HG02571 (cell line): Measurements from ENCODE around the gene TRAPPC13.
"Not testable (repeated sequence)": the region's sequence is repeated elsewhere in the genome, so short reads cannot be mapped to it uniquely, and the experiment has no call there.

Experiments
- ATAC-seq: cut with Tn5 transposase; IDR thresholded peaks from one replicate; pipeline ENCODE4 v1.9.1; 2021; ENCODE audit warnings: mild to moderate bottlenecking, moderate library complexity; ENCODE audit not compliant: unreplicated experiment

TRAPPC13 gene

GRCh38 chr5:65624571-65625555 lies at the start of gene TRAPPC13, which contains the start of gene SHLD3:
Gene TRAPPC13, plus strand, starts transcription at chr5:65625027. Its CDS starts 34 bp downstream, at chr5:65625061.
Gene SHLD3, plus strand, starts transcription at chr5:65625027. Its CDS starts 4,561 bp downstream, at chr5:65629588.
- peak; percentile 77 for ATAC-seq

DNA sequence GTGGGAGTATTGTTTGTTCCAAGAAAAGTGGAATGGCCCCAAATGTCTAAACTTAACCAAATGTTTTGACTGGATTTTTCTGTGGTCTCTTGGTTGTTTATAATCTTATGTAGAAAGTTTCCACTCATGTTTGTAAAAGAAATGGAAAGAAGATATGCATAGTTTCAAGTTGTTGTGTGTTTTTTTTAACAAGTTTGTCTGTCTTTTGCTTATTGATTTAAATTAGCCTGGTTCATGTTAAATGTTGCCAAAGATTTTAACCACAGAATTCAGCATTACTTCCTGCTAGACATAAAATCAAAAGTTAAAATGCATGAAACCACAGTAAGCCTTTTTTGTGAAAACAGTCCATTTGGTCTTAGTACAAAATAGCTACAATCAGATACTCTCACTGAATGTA lies 47.7 kb upstream of the TRAPPC13 start:
- no peak for ATAC-seq

GRCh38 chr5:65588694-65589093 lies 36.1 kb upstream of the TRAPPC13 start:
- ATAC-seq, result no peak

DNA sequence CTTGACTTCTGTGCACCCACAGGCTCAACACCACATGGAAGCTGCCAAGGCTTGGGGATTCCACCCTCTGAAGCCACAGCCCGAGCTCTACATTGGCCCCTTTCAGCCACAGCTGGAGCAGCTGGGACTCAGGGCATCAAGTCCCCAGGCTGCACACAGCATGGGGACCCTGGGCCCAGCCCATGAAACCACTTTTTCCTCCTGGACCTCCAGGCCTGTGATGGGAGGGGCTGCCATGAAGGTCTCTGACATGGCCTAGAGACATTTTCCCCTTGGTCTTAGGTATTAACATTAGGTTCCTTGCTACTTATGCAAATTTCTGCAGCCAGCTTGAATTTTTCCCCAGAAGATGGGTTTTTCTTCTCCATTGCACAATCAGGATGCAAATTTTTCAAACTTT lies 23.1 kb upstream of the TRAPPC13 start:
- ATAC-seq, result not testable (repeated sequence)

DNA sequence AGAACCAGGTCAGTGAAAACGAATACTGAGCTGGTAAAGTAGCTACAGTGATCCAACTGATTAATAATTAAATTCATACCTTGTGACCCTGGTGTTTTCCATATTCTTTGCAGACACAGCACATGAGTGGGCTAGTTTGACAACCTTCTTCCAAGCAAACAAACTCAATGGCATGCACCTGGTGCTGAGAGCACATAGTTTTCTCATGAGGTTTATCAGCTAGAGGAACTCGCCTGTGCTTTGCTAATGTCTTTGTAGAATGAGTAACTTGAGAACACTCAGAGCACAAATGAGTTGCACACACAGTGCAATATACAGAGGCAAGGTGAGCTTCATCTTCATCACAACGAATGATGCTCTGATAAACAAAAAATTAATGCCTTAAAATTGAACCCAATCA lies 13.3 kb upstream of the TRAPPC13 start:
- ATAC-seq, result no peak

DNA sequence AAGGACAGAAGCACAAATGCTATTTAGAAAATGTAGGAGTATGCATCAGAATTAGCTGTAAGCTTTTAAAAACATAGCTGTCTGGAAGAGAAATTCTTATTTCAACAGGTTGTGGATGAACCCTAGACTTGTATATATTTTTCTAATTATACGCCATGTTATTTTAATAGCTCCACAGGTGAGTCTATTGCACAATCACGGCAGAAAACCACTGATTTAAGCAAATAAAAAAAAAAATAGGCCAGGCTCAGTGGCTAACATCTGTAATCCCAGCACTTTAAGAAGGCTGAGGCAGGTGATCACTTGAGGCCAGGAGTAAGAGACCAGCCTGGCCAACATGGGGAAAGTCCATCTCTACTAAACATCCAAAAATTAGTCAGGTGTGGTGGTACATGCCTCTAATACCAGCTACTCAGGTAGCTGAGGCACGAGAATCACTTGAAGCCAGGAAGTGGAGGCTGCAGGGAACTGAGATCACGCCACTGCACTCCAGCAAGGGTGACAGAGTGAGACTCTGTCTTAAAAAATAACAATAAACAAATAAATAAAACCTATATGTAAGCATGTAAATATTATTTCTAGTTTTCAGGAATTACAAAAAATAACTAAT lies 12.4 kb upstream of the TRAPPC13 start:
- no peak for ATAC-seq

DNA sequence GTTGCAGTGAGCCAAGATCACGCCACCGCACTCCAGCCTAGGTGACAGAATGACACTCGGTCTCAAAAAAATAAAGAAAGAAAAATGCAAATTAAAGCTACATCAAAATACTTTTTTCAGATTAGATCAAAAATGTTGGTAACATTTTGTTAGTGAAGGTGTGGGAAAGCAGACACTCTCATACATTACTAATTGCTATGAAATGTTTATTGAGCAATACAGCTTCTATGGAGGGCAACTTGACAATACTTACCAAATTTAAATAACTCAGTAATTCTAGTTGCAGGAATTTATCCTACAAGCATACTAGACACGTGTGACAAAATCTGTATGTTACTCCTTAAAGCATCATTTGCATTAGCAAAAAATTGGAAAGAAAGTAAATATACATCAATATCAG lies 4.8 kb upstream of the TRAPPC13 start:
- ATAC-seq, result no peak

DNA sequence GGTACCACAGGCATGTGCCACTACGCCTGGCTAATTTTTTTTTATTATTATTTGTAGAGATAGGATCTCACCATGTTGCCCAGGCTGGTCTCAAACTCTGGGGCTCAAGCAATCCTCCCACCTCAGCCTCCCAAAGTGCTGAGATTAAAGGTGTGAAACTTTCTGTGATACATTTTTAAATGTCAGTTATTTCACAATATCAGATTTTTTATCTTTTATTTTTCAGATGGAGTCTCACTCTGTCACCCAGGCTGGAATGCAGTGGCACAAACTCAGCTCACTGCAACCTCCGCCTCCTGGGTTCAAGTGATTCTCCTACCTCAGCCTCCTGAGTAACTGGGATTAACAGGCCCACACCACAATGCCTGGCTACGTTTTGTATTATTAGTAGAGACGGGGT lies 2.9 kb upstream of the TRAPPC13 start:
- not testable (repeated sequence) for ATAC-seq

GRCh38 chr5:65623482-65623881 lies 1.3 kb upstream of the TRAPPC13 start:
- no peak for ATAC-seq

- peak; percentile 92 for ATAC-seq
Observed at GRCh38 chr5:65624025-65624570, 729 bp upstream of the TRAPPC13 start, which contains the start of gene TRIM23. Gene TRIM23, minus strand, starts transcription at chr5:65624333. Its CDS starts 59 bp downstream, at chr5:65624274.

GRCh38 chr5:65625743-65626142 lies 916 bp downstream of the TRAPPC13 start:
- no peak for ATAC-seq

GRCh38 chr5:65630981-65631380 lies 6.2 kb downstream of the TRAPPC13 start:
- no peak for ATAC-seq

- ATAC-seq, result no peak
Observed at GRCh38 chr5:65640240-65640639, 15.4 kb downstream of the TRAPPC13 start.

DNA sequence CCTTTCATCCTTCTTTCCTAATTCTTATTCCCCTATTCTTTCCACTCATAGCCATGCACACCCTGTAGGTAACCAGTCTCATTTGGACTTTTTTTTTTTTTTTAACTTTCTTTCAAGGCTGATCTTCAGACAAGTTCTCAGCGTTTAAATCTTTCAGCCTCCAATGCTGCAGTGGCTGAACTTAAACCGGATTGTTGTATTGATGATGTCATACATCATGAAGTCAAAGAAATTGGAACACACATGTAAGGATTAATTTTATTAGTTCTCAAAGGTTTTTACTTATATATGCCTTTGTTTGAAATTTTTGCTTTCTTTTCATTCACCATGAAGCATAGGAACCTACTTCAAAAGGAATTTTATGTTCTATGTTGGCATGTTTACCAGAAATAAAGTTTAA lies 22.1 kb downstream of the TRAPPC13 start:
- ATAC-seq, result no peak

DNA sequence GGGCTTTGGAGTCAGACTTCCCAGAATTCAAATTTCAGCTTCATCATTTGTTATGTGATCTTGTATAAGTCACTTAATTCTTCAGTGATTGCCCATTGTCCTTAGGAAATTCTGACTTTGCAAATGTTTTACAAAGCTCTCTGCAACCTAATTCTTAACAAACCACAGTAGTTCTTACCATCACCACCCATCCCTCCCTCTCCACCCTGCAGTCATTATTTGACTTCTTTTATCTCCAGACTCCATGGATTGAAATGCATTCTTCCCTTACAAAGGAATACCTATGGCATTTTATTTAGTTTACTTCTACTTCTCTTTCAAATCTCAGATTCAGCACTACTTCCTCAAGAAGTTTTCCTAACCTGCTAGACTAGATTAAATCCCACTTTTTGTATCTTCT lies 23.1 kb downstream of the TRAPPC13 start:
- ATAC-seq, result no peak

- ATAC-seq, result no peak
Observed at GRCh38 chr5:65651144-65651543, 26.3 kb downstream of the TRAPPC13 start.

DNA sequence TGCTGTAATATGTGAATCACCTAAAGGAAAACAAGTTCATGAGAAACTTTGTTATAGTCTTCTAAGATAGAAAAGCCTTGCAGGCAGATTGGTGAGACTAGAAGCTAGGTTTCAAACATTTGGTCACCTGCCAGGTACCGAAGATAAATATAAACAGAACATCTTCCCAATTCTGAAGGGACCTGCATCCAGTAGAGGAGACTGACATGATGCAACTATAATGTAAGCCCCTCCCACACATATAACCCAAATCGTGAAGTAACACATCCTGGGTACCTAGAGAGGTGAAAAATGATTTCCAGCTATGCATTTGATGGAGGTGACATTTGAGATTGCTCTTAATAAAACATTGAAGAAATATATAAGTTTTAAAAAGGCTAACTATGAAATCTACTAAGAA lies 29.9 kb downstream of the TRAPPC13 start:
- ATAC-seq, result no peak

DNA sequence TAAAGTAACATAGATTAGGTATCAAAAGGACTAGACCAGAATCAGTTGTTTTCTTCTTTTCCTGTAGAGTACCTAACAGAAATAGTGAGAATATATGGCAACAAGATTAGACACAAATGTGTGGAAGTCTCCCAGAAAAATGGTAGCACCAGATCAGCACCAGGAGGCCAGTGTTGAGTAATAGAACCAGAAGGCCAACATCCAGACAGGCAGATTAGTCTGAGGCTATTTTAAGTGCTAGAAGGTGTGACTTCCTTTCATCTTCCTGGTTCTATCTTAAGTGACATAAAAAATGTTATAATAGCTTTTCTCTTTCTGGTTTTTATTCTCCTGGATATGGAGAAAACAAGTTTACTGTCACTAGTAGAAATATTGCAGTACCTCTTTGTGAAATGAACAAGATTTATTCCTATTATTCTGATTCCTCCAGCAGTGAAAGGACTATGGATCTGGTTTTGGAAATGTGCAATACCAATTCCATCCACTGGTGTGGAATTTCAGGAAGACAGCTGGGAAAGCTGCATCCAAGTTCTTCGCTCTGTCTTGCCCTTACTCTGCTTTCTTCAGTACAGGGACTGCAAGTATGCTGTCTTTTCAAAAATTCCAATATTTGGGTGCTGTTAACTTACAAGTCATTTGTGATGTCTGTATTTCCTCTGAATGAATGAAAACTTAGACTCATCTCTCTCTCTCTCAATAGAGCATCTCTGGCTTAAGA lies 39.1 kb downstream of the TRAPPC13 start:
- ATAC-seq, result no peak

- no peak for ATAC-seq
Observed at GRCh38 chr5:65668696-65669095, 43.9 kb downstream of the TRAPPC13 start.

- ATAC-seq, result no peak
Observed at GRCh38 chr5:65672796-65673195, 48.0 kb downstream of the TRAPPC13 start.

- ATAC-seq, result no peak
Observed at GRCh38 chr5:65674749-65675148, 49.9 kb downstream of the TRAPPC13 start.
